Activated T-cell treated with anti-CD3 and anti-CD28 coated beads, Interleukin-2, amount 50 U/mL, for 24 hours (primary cell): ENCODE data around the gene PUS1.
A peak's percentile ranks its signal among the peaks of the same experiment; 100 is the strongest.
"Not testable (repeated sequence)": the region's sequence is repeated elsewhere in the genome, so short reads cannot be mapped to it uniquely, and the experiment has no call there.

Source experiments
- DNase-seq: peaks from one replicate; pipeline ENCODE4 v3.0.0-alpha.2; 2020
- H3K27ac Mint-ChIP-seq: 2 replicates; pipeline ENCODE4 v1.8.0; 2020; ENCODE audit warnings: mild to moderate bottlenecking, mixed read lengths
- H3K27me3 Mint-ChIP-seq: 2 replicates; pipeline ENCODE4 v1.8.0; 2020; ENCODE audit warnings: mixed read lengths
- H3K36me3 Mint-ChIP-seq: 2 replicates; pipeline ENCODE4 v1.8.0; 2020; ENCODE audit warnings: low read depth, mixed read lengths
- H3K4me1 Mint-ChIP-seq: 2 replicates; pipeline ENCODE4 v1.8.0; 2020; ENCODE audit warnings: low read depth, mixed read lengths
- H3K4me3 Mint-ChIP-seq: 2 replicates; pipeline ENCODE4 v1.8.0; 2020; ENCODE audit warnings: mild to moderate bottlenecking, moderate library complexity, mixed read lengths
- H3K9me3 Mint-ChIP-seq: 2 replicates; pipeline ENCODE4 v1.8.0; 2020; ENCODE audit warnings: mixed read lengths

Gene PUS1

DNA sequence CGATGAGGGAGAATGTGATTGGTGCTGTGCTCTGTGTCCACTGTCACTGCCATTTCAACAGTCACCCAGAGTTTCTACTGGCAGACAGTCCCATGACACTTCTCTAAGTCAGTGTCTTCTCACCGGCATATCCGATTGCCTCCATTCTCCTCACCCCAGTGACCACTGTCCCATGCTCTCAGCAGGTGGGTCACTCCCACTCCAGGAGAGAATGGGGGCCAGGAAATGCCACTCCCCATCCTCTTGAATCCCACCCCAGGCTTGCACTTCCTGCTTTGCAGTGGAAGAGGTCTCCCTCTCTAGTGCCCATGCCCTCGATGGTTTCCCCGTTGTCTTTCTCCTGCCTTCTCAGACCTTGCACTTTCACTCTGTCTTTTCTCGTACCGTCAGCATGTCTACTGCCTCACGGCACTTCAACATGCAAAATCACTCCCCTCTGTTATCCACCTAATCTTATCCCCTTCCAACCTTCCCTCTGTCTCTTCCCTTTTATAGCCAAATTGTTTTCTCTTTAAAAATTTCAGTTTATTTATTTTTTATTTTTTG lies 18.5 kb downstream of the PUS1 start:
- DNase-seq, result peak; percentile 32
- H3K27me3 Mint-ChIP-seq, result no peaks in the 10 kb centered on the region
- H3K27ac Mint-ChIP-seq, result peak overlapping the region; percentile 33
- no peaks in the 10 kb centered on the region for H3K9me3 Mint-ChIP-seq
- peaks cover 54% of the 10 kb centered on the region for H3K36me3 Mint-ChIP-seq
- peaks cover 27% of the 10 kb centered on the region for H3K4me1 Mint-ChIP-seq
- no peak overlapping the region for H3K4me3 Mint-ChIP-seq

DNA sequence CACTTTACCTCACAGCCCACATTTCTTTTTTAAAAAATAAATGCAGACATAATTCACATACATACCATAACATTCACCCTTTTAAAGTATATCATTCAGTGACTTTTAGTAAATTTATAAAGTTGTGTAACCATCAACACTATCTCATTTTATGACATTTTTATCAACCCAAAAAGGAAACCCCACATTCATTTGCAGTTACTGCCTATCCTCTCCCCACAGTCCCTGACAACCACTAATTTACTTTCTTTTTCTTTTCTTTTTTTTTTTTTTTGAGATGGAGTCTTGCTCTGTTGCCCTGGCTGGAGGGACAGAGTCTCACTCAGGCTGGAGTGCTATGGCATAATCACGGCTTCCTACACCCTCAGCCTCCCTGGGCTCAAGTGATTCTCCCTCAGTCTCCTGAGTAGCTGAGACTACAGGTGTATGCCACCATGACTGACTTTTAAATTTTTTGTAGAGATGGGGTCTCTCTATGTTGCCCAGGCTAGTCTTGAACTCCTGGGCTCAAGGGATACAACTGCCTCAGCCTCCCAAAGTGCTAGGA lies 19.2 kb downstream of the PUS1 start:
- H3K27ac Mint-ChIP-seq, result peak overlapping the region; percentile 94
- H3K27me3 Mint-ChIP-seq, result no peaks in the 10 kb centered on the region
- H3K4me3 Mint-ChIP-seq, result no peak overlapping the region
- peaks cover 33% of the 10 kb centered on the region for H3K4me1 Mint-ChIP-seq
- H3K9me3 Mint-ChIP-seq, result no peaks in the 10 kb centered on the region
- no peak for DNase-seq
- peaks cover 54% of the 10 kb centered on the region for H3K36me3 Mint-ChIP-seq

DNA sequence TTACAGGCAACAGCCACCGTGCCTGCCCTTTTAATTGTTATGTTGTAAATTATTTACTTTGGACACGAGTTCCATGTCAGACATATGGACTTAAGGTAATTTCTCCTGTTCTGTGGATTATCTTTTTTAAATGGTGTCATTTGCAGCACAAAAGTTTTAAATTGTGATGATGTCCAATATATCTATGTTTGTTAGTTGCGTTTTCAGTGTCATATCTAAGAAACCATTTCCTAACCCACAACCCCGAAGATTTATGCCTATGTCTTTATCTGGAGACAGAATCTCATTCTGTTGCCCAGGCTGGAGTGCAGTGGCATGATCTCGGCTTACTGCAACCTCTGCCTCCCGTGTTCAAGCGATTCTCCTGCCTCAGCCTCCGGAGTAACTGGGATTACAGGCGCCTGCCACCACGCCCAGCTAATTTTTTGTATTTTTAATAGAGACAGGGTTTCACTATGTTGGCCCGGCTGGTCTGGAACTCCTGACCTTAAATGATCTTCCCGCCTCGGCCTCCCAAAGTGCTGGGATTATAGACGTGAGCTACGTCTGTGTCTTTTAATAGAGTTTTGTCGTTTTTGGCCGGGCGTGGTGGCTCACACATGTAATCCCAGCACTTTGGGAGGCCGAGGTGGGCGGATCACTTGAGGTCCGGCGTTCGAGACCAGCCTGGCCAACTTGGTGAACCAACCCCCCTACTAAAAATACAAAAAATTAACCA lies 19.8 kb downstream of the PUS1 start:
- Mint-ChIP-seq H3K36me3 (peaks cover 52% of the 10 kb centered on the region), H3K4me1 (peaks cover 38% of the 10 kb centered on the region), H3K27ac (peak overlapping the region; percentile 94), H3K4me3 (peak overlapping the region; percentile 73)
- not testable (repeated sequence) for H3K27me3 Mint-ChIP-seq, H3K9me3 Mint-ChIP-seq, DNase-seq

DNA sequence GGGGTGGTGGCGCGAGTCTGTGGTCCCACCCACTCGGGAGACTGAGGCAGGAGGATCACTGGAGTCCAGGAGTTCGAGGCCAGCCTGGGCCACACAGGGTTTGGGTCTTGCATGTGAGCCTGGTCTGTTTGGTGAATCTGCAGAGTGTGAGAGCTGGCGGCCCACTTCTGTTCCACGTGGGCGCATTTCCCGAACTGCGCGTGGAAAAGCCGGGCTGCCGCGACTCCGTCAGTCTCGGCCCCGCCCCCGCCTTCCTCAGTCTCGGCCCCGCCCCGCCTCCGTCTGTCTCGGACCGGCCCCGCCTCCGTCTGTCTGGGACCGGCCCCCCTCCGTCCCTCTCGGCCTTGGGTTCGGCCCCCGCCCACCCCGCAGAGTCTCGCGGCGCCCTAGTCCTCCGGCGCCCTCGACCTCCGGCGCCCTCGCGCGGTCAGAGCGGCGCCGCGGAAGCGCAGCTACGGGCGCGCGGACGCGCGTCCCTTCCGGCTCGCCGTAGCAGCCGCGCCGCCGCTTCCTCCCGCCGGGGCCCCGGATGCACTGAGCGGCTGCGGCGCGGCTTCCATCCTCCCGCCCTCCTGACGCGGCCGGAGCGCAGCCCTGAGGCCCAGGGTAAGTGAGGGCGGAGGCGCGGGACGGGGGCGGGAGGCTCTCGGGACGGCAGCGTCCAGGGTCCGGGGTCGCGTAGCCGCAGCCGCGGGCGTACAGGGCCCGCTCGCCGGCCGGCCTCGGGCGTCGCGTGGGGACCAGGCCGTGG lies 20.5 kb downstream of the PUS1 start, which contains the start of gene EP400:
Gene EP400 (plus strand): TSS at position 512 of the 751 bp plus-strand sequence. CDS start 10,678 bp downstream, outside the sequence.
- H3K36me3 Mint-ChIP-seq, result peaks cover 46% of the 10 kb centered on the region
- no peaks in the 10 kb centered on the region for H3K9me3 Mint-ChIP-seq
- H3K4me3 Mint-ChIP-seq, result peak within 1 kb of the TSS; percentile 93
- H3K27ac Mint-ChIP-seq, result peak within 1 kb of the TSS; percentile 94
- H3K4me1 Mint-ChIP-seq, result peaks cover 43% of the 10 kb centered on the region
- DNase-seq, result peak; percentile 95
- no peaks in the 10 kb centered on the region for H3K27me3 Mint-ChIP-seq

DNA sequence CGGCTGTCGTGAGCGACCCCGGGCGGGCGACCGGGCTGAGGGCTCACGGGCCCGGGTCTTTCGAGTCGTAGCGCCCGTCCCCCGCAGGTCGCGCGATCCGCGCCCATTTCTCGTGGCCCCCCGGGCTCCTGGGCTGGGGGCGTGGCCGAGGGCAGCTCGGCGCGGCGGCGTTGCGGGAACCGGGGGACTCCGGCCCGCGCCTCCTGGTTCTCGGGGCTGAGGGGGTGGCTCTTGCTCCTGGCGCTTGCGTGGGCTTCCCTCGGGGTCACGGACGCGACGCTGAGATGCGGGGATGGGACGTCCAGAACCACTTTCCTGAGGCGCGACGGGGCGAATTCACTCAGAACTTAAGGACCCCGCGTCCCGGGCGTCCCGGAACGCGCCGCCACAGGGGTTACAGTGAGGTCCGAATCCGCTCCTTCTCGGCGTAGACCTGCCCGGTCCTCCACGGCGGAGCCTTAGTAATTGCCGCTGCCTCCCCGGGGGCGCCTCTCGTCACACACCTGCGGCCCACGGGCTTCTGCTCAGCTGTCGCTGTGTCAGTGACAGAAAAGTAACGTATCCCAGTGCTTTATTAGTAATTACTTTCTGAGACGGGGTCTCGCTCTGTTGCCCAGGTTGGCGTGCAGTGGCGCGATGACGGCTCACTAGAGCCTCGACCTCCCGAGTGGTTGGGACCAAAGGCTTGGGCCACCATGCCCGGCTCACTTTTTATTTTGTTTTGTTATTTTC lies 21.3 kb downstream of the PUS1 start:
- Mint-ChIP-seq H3K4me3 (peak overlapping the region; percentile 93), H3K36me3 (peaks cover 38% of the 10 kb centered on the region), H3K9me3 (no peaks in the 10 kb centered on the region), H3K4me1 (peaks cover 45% of the 10 kb centered on the region), H3K27ac (peak overlapping the region; percentile 94), H3K27me3 (no peaks in the 10 kb centered on the region)
- DNase-seq, result peak; percentile 58

DNA sequence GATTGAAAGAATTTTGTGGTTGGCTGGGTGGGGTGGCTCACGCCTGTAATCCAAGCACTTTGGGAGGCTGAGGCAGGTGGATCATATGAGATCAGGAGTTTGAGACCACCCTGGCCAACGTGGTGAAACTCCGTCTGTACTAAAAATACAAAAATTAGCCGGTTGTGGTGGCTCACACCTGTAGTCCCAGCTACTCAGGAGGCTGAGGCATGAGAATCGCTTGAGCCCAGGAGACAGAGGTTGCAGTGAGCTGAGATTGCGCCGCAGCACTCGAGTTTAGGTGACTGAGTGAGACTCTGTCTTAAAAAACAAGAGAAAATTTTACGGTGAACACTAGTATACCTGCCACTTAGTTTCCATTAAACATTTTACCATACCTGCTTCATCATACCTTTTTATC lies 24.7 kb downstream of the PUS1 start:
- not testable (repeated sequence) for H3K27me3 Mint-ChIP-seq, H3K4me3 Mint-ChIP-seq, H3K27ac Mint-ChIP-seq, DNase-seq, H3K9me3 Mint-ChIP-seq
- Mint-ChIP-seq H3K36me3 (peaks cover 27% of the 10 kb centered on the region), H3K4me1 (peaks cover 55% of the 10 kb centered on the region)

DNA sequence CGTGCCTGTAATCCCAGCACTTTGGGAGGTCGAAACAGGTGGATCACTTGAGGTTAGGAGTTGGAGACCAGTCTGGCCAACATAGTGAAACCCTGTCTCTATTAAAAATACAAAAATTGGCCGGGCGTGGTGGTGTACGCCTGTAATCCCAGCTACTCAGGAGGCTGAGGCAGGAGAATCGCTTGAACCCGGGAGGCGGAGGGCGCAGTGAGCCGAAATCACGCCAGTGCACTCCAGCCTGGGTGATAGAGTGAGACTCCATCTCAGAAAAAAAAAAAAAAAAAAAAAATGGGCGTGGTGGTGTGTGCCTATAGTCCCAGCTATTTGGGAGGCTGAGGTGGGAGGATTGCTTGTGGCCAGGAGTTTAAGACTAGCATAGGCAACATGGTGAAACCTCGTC lies 25.4 kb downstream of the PUS1 start:
- not testable (repeated sequence) for H3K27ac Mint-ChIP-seq, H3K4me3 Mint-ChIP-seq, DNase-seq, H3K9me3 Mint-ChIP-seq, H3K27me3 Mint-ChIP-seq
- Mint-ChIP-seq H3K4me1 (peaks cover 57% of the 10 kb centered on the region), H3K36me3 (peaks cover 30% of the 10 kb centered on the region)

DNA sequence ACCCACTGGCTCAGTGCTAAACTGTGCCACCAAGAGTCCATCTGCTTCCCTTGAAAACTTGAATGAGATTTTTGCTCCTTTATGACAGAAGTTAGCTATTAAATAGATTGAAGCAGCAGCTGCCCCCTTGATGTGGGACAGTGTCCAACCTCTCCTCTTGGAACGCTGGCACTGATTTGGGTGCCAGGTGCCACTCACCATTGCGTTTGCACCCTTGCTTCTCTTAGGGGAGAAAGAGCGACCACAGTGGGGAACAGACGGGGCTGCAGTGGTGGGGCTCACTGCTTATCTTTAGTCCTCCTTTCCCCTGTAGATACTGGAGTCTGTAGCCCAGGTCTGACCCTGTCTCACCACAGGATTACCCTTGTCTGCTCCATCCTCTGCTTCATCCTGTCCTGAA lies 30.0 kb downstream of the PUS1 start:
- Mint-ChIP-seq H3K27ac (peak overlapping the region; percentile 76), H3K36me3 (peaks cover 44% of the 10 kb centered on the region), H3K9me3 (no peaks in the 10 kb centered on the region), H3K4me1 (peaks cover 67% of the 10 kb centered on the region), H3K27me3 (no peaks in the 10 kb centered on the region), H3K4me3 (no peak overlapping the region)
- no peak for DNase-seq

DNA sequence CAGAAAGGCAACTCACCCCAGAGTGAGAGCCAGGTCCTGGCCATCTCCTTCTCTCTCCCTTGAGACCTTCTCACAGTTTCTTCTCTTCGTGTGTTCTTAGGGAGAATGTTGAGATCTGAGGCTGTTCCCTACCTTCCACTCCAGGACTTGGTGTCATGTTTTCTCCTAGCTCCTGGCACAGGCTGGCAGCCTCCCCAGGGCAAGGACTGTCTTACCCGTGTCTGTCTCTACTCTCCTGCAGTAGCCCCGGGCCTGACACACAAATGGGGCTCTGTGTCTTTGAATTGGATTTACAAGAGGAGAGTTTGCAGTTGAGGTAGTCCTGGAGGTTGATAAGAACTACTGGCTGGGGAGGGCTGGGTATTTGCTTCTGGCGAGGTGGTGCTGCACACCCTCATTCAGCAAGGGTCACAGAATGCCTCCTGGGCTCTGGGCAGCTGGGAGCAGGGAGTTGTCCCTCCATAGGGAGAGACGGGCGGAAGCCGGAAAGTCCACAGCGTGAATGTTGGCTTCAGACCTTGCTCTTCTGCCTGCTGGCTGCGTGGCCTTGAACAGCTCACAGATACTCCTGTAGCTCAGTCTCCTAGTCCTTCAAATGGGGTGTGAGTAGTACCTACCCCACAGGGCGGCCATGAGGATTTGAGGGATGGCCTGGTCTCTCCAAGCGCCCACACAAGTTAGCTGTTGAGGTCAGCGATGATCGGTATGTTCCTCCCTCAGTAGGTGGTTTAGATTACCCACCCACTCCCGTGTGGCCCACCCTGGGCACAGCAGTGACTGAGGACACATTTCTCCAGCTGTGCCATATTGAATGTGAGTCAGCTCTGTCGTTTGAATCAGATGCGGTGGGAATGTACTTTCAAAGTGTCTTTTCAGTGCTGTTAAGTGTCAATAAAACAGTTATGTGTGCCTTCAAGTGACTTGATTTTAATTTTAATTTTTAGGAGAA lies 30.8 kb downstream of the PUS1 start:
- H3K4me1 Mint-ChIP-seq, result peaks cover 69% of the 10 kb centered on the region
- H3K4me3 Mint-ChIP-seq, result no peak overlapping the region
- no peak for DNase-seq
- no peaks in the 10 kb centered on the region for H3K9me3 Mint-ChIP-seq
- H3K36me3 Mint-ChIP-seq, result peaks cover 49% of the 10 kb centered on the region
- no peaks in the 10 kb centered on the region for H3K27me3 Mint-ChIP-seq
- peak overlapping the region; percentile 76 for H3K27ac Mint-ChIP-seq

DNA sequence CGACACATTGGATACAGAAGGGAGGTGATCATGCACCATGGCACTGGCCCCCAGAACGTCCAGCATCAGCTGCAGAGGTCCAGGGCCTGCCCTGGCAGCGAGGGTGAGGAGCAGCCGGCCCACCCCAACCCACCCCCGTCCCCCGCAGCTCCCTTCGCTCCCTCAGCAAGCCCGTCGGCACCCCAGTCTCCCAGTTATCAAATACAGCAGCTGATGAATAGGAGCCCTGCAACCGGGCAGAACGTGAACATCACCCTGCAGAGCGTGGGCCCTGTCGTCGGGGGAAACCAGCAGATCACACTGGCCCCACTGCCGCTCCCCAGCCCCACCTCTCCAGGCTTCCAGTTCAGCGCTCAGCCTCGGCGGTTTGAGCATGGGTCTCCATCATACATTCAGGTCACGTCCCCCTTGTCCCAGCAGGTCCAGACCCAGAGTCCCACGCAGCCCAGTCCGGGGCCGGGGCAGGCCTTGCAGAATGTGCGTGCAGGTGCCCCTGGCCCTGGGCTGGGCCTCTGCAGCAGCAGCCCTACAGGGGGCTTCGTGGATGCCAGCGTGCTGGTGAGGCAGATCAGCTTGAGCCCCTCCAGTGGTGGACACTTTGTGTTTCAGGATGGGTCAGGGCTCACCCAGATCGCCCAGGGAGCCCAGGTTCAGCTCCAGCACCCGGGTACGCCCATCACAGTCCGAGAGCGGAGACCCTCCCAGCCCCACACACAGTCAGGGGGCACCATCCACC lies 31.7 kb downstream of the PUS1 start:
- Mint-ChIP-seq H3K27ac (peak overlapping the region; percentile 76), H3K36me3 (peaks cover 56% of the 10 kb centered on the region), H3K4me1 (peaks cover 74% of the 10 kb centered on the region)
- not testable (repeated sequence) for H3K27me3 Mint-ChIP-seq, H3K9me3 Mint-ChIP-seq, DNase-seq, H3K4me3 Mint-ChIP-seq

DNA sequence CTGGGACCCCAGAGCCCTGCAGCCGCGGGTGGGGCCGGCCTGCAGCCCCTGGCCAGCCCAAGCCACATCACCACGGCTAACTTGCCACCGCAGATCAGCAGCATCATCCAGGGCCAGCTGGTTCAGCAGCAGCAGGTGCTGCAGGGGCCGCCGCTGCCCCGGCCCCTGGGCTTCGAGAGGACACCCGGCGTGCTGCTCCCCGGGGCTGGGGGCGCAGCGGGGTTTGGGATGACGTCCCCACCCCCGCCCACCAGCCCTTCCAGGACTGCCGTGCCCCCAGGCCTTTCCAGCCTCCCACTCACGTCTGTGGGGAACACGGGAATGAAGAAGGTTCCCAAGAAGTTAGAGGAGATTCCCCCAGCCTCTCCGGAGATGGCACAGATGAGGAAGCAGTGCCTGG lies 32.3 kb downstream of the PUS1 start:
- Mint-ChIP-seq H3K36me3 (peaks cover 57% of the 10 kb centered on the region), H3K4me1 (peaks cover 68% of the 10 kb centered on the region)
- not testable (repeated sequence) for DNase-seq, H3K27ac Mint-ChIP-seq, H3K9me3 Mint-ChIP-seq, H3K27me3 Mint-ChIP-seq, H3K4me3 Mint-ChIP-seq

DNA sequence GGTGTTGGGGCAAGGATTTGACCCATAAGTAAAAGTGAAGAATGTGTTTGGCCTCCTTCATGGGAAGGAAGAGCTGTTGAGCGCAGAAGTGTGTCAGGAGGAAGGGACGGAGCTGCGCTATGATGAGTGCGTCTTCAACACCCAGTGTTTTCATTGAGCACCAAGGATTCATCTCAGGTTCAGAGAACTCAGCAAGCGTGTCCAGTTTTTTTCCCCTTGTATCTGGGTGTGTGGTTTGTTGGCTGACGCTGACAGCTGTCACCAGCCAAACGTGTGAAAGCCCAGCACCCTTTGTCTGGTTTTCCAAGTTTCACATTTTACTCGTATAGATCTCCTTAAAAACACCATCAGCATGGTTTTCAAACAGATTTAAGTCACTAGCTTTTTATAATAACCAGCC lies 33.0 kb downstream of the PUS1 start:
- DNase-seq, result no peak
- peaks cover 64% of the 10 kb centered on the region for H3K4me1 Mint-ChIP-seq
- H3K9me3 Mint-ChIP-seq, result no peaks in the 10 kb centered on the region
- peak overlapping the region; percentile 53 for H3K27ac Mint-ChIP-seq
- H3K27me3 Mint-ChIP-seq, result no peaks in the 10 kb centered on the region
- peaks cover 57% of the 10 kb centered on the region for H3K36me3 Mint-ChIP-seq
- H3K4me3 Mint-ChIP-seq, result no peak overlapping the region

DNA sequence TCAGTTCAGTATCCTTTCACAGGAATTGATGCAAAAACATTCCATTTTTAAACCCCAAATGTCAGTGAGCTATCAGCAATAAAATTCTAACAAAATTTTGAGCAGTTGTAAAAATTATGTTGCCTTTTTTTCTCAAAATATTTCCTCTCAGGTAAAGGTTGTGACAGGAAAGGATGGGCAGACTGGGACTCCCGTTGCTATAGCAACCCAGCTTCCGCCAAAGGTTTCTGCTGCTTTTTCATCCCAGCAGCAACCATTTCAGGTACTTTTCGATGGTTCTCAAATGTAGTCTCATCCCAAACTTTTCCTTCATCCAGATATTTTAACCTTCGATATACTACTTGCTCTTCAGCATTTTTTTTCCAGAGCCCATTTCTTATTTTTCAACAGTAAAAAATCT lies 34.3 kb downstream of the PUS1 start:
- H3K36me3 Mint-ChIP-seq, result peaks cover 65% of the 10 kb centered on the region
- no peaks in the 10 kb centered on the region for H3K9me3 Mint-ChIP-seq
- H3K27me3 Mint-ChIP-seq, result no peaks in the 10 kb centered on the region
- no peak overlapping the region for H3K4me3 Mint-ChIP-seq
- peaks cover 65% of the 10 kb centered on the region for H3K4me1 Mint-ChIP-seq
- no peak for DNase-seq
- H3K27ac Mint-ChIP-seq, result peak overlapping the region; percentile 53
